ENCODE measurements around the gene TMEM200A.

- TF ChIP-seq POLR2A (IDR thresholded peaks at IDR 0.05), result no peak
- TF ChIP-seq CTCF (IDR thresholded peaks at IDR 0.05), result no peak
- no peak for TF ChIP-seq EP300 (IDR thresholded peaks at IDR 0.05)
These were observed 25.1 kb downstream of the TMEM200A start for GRCh38 chr6:130390890-130391289.

Measured in stomach (tissue), 4 donors.